Endodermal cell (in vitro differentiated cells): ENCODE results near the gene ACVR1. TPM values are rescaled to one million over a fixed set of nuclear protein-coding genes. Genes with fewer than 3 reads are reported as not detected.

Experiments used
- DNase-seq: peaks from one replicate; pipeline ENCODE4 v3.0.0-alpha.2; 2017
- H3K27ac ChIP-seq: 2 replicates; pipeline ENCODE4 v1.5.1; 2013; ENCODE audit warnings: mild to moderate bottlenecking, low read depth, low read length, moderate library complexity
- H3K27me3 ChIP-seq: 2 replicates; pipeline ENCODE4 v1.6.1; 2013; ENCODE audit warnings: mild to moderate bottlenecking, low read length, moderate library complexity; ENCODE audit not compliant: insufficient read depth, control insufficient read depth, poor library complexity, severe bottlenecking
- H3K36me3 ChIP-seq: 2 replicates; pipeline ENCODE4 v1.7.0; 2013; ENCODE audit warnings: mild to moderate bottlenecking, low read length, moderate library complexity; ENCODE audit not compliant: control insufficient read depth, insufficient read depth
- H3K4me1 ChIP-seq: one replicate; pipeline ENCODE4 v1.7.0; 2013; ENCODE audit warnings: low read length; ENCODE audit not compliant: control insufficient read depth, insufficient read depth
- H3K4me3 ChIP-seq: 2 replicates; pipeline ENCODE4 v1.5.1; 2013; ENCODE audit warnings: mild to moderate bottlenecking, low read length, moderate library complexity
- H3K9ac ChIP-seq: 2 replicates; pipeline ENCODE4 v1.6.1; 2013; ENCODE audit warnings: mild to moderate bottlenecking, low read length, moderate library complexity; ENCODE audit not compliant: poor library complexity, severe bottlenecking; ENCODE audit errors: extremely low read depth
- H3K9me3 ChIP-seq: 2 replicates; pipeline ENCODE4 v1.6.1; 2013; ENCODE audit warnings: mild to moderate bottlenecking, low read length, moderate library complexity; ENCODE audit not compliant: control insufficient read depth
- H3K27ac Mint-ChIP-seq: 2 replicates; pipeline ENCODE4 v1.8.0; 2020; ENCODE audit warnings: mixed read lengths
- H3K27me3 Mint-ChIP-seq: 2 replicates; pipeline ENCODE4 v1.8.0; 2021; ENCODE audit warnings: mild to moderate bottlenecking, mixed read lengths; ENCODE audit not compliant: insufficient read depth
- H3K36me3 Mint-ChIP-seq: 2 replicates; pipeline ENCODE4 v1.8.0; 2020; ENCODE audit warnings: low read depth, mixed read lengths
- H3K4me1 Mint-ChIP-seq: 2 replicates; pipeline ENCODE4 v1.8.0; 2020; ENCODE audit warnings: mixed read lengths
- H3K4me3 Mint-ChIP-seq: 2 replicates; pipeline ENCODE4 v1.8.0; 2020; ENCODE audit warnings: mild to moderate bottlenecking, moderate library complexity, mixed read lengths
- H3K9me3 Mint-ChIP-seq: 2 replicates; pipeline ENCODE4 v1.8.0; 2020; ENCODE audit warnings: mild to moderate bottlenecking, mixed read lengths
- WGBS, 2 experiments: methylation state at CpG; one replicate each; pipeline versions ENCODE4 v1.1.5 to v1.1.7; 2013; ENCODE audit warnings: missing lambda C conversion rate in 2 of 2, mixed read lengths in 1 of 2; ENCODE audit not compliant: insufficient coverage in 1 of 2, insufficient read length in 1 of 2; 5-methylcytosine and 5-hydroxymethylcytosine counted together
- total RNA-seq, 2 donors: library from RNA; stranded (reverse); fragmentation: NEBNext Ultra II Directional in 1 of 2; extraction: Animal tissue kit (Norgen Biotek cat#: 25700) in 1 of 2; gene quantifications; 2 replicates in 1 of 2; 3 replicates in 1 of 2; pipeline ENCODE4 v1.2.1, GENCODE V29; 2021
- TF ChIP-seq, protein P1 (sequence below): fragments of 200-600 bp; sonication (generic); conservative IDR thresholded peaks from 2 replicates; pipeline ENCODE4 v1.5.0; 2021; ENCODE audit warnings: antibody characterized with exemption, mild to moderate bottlenecking

ACVR1 gene
- total RNA-seq, 2 donors from 2014 or later = 21.1 to 26.9 TPM

DNA sequence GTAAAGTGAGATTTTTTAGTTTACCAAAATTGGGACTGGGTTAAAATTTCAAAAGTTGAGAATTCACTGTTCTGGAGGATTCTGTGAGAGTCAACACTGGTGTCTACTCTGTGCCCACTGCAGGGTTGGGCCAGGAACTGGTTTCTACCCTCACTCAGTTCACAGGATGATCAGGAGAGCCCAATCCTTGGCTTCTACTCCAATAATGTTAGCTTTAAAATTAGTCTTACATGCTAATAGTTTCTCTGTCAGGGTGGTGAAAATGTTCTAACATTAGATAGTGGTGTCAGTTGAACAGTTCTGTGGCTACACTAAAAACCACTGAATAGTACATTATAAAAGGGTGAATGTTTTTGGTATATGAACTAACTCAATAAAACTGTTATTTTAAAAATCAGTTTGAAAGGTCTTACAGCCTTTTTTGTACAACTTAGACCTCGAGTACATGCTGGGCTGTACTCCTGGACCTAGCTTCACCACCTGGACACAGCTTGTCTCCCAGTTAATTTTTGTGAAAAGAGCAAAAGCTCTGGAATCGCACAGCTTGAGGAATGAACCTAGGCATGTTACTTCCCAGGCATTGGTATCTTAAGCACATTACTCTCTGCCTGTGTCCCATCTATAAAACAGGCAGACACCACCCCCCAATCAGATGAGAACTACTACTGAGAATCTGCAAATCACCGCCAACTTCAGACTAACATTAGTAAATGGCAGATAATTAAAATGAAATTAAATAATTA lies 44.4 kb downstream of the ACVR1 start:
- WGBS, 2 experiments = 87 to 95% methylated on average over 2 of the region's 3 CpGs
- H3K27me3 ChIP-seq = no peaks in the 10 kb centered on the region
- H3K36me3 Mint-ChIP-seq = peaks cover 3% of the 10 kb centered on the region
- no peak overlapping the region for H3K9ac ChIP-seq
- H3K4me1 Mint-ChIP-seq = peaks cover 29% of the 10 kb centered on the region
- no peaks in the 10 kb centered on the region for H3K36me3 ChIP-seq
- peaks cover under 1% of the 10 kb centered on the region for H3K4me1 ChIP-seq
- H3K9me3 ChIP-seq = no peaks in the 10 kb centered on the region
- H3K27ac Mint-ChIP-seq = no peak overlapping the region
- TF ChIP-seq, protein P1, sequence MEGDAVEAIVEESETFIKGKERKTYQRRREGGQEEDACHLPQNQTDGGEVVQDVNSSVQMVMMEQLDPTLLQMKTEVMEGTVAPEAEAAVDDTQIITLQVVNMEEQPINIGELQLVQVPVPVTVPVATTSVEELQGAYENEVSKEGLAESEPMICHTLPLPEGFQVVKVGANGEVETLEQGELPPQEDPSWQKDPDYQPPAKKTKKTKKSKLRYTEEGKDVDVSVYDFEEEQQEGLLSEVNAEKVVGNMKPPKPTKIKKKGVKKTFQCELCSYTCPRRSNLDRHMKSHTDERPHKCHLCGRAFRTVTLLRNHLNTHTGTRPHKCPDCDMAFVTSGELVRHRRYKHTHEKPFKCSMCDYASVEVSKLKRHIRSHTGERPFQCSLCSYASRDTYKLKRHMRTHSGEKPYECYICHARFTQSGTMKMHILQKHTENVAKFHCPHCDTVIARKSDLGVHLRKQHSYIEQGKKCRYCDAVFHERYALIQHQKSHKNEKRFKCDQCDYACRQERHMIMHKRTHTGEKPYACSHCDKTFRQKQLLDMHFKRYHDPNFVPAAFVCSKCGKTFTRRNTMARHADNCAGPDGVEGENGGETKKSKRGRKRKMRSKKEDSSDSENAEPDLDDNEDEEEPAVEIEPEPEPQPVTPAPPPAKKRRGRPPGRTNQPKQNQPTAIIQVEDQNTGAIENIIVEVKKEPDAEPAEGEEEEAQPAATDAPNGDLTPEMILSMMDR = no peak
- no peak overlapping the region for H3K4me3 Mint-ChIP-seq
- H3K4me3 ChIP-seq = no peak overlapping the region
- no peaks in the 10 kb centered on the region for H3K9me3 Mint-ChIP-seq
- H3K27me3 Mint-ChIP-seq = no peaks in the 10 kb centered on the region
- no peak overlapping the region for H3K27ac ChIP-seq
- DNase-seq = no peak

DNA sequence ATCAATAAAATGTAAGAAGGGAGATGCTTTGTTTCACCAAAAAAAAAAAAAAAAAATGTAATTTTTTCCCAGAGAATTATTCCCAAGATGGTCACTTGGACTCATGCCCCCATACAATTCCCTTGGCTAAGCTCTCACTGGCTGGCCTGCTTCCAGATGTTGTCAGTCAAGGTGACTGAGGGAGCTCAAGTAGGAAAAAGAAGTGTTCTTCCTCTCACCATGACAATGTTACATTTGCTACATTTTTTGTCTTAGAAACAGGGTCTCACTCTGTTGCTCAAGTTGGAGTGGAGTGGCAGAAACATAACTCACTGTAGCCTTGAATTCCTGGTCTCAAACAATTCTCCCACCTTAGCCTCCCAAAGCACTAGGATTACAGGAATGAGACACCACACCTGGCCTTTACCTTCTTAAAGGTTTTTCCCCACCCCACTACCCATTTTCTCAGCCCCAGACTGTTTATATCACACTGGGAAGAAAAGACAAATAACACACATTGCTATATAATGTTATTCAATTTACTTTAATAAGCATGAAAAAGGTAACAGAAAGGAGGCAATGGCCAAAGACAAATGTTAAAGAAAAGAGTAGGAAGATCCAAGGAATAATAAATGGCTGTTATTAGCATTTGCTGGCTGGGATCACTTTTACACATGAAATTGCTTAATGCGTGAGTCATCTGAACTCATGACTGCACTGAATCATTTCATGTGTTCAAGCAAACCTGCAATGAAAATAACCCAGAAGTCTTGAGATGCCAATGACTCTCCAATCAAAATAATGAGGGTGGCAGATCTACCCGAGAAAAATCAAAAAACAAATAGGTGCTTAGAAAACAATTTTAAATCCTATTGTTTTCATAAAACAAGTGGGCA lies 45.2 kb downstream of the ACVR1 start:
- peak overlapping the region; percentile 12 for H3K27ac Mint-ChIP-seq
- H3K27ac ChIP-seq = no peak overlapping the region
- peaks cover 21% of the 10 kb centered on the region for H3K4me1 Mint-ChIP-seq

DNA sequence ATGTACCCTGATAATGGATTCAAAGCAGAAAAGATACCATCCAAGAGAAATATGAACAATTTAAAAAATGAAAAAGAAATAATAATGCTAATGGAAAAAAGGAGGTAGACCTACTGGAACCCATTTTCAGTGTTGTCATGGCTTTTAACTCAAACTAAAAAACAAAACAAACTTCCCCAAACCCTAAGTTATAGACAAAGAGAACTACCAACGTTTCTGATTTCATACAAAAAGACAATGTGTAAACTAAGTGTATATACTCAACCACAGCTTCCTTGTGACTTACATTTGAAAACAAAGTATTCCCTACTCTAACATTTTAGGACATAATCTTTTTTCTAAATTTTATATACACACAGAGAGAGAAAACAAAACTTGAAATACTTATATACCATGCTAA lies 45.9 kb downstream of the ACVR1 start:
- Histone ChIP-seq H3K4me3 (no peak overlapping the region), H3K27ac (no peak overlapping the region), H3K36me3 (no peaks in the 10 kb centered on the region), H3K27me3 (no peaks in the 10 kb centered on the region), H3K9me3 (no peaks in the 10 kb centered on the region), H3K9ac (no peak overlapping the region), H3K4me1 (no peaks in the 10 kb centered on the region)
- Mint-ChIP-seq H3K4me1 (peaks cover 18% of the 10 kb centered on the region), H3K27ac (no peak overlapping the region), H3K9me3 (no peaks in the 10 kb centered on the region), H3K27me3 (no peaks in the 10 kb centered on the region), H3K4me3 (no peak overlapping the region), H3K36me3 (peaks cover 10% of the 10 kb centered on the region)
- WGBS, 2 experiments = 100% methylated on average over 1 of the region's 1 CpG; no CpG with 5 or more reads in 1 of the 2 experiments
- TF ChIP-seq, protein P1 = no peak
- no peak for DNase-seq

More for the DNA sequence above, 45.2 kb downstream of the ACVR1 start:
- Histone ChIP-seq H3K36me3 (no peaks in the 10 kb centered on the region), H3K4me3 (no peak overlapping the region), H3K9ac (no peak overlapping the region), H3K9me3 (no peaks in the 10 kb centered on the region), H3K27me3 (no peaks in the 10 kb centered on the region), H3K4me1 (no peaks in the 10 kb centered on the region)
- WGBS, 2 experiments = 99 to 100% methylated on average over 1 to 2 of the region's 2 CpGs
- H3K9me3 Mint-ChIP-seq = no peaks in the 10 kb centered on the region
- no peak overlapping the region for H3K4me3 Mint-ChIP-seq
- H3K36me3 Mint-ChIP-seq = peaks cover 4% of the 10 kb centered on the region
- TF ChIP-seq, protein P1 = no peak
- no peaks in the 10 kb centered on the region for H3K27me3 Mint-ChIP-seq
- no peak for DNase-seq
